ENCODE measurements around the gene CENPX.

GRCh38 chr17:82020572-82021106 lies 2.0 kb downstream of the CENPX start:
- TF ChIP-seq CTCF (IDR thresholded peaks at IDR 0.05), result no peak
- TF ChIP-seq EP300 (IDR thresholded peaks at IDR 0.05; ENCODE audit: low read depth), result no peak

Measured in transverse colon (tissue), 3 donors.